Activated T-cell treated with anti-CD3 and anti-CD28 coated beads for 1 hour (primary cell): Measurements from ENCODE around the gene CNTNAP2.
"Not testable (repeated sequence)": the region's sequence is repeated elsewhere in the genome, so short reads cannot be mapped to it uniquely, and the experiment has no call there.

Source experiments
- DNase-seq: peaks from one replicate; pipeline ENCODE4 v3.0.0-alpha.2; 2020; ENCODE audit warnings: low read depth

The CNTNAP2 gene

GRCh38 chr7:148318102-148318811 is 2201.7 kb downstream of the CNTNAP2 start:
- no peak for DNase-seq

DNA sequence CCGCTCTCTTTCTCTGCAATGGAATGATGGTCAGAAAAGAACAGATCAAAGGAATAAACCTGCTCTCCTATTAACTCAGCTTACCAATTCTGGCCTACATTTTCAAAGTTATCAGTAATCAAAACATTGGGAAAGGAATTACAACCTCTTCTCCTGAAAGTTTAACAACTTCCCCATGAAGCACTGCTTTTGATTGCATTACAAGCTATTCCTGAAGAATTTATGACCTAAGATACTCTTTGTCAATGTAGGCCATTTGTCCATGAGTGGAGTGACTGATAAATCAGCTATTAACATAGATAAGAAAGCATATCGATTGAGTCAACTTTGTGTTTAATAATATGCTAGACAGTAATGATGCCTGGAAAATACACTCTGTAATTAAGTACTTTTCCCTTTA is 2202.2 kb downstream of the CNTNAP2 start:
- no peak for DNase-seq

DNA sequence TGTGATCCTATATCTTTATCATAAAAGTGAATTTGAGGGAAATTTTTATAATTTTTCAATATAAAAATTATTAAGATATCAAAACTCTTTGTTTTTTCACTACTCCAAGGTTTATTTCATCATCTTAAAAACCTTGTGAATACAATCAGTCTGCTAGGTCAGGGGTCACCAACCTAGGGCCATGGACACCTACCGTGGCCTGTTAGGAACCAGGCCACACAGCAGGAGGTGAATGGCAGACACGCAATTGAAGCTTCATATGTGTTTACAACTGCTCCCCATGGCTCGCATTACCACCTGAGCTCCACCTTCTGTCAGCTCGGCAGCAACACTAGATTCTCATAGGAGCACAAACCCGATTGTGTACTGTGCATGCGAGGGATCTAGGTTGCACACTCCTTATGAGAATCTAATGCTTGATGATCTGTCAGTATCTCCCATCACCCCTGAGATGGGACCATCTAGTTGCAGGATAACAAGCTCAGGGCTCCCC is 2202.8 kb downstream of the CNTNAP2 start:
- DNase-seq: no peak

- DNase-seq: no peak
Observed at GRCh38 chr7:148325208-148325607, 2208.6 kb downstream of the CNTNAP2 start.

GRCh38 chr7:148327379-148327778 is 2210.8 kb downstream of the CNTNAP2 start:
- no peak for DNase-seq

DNA sequence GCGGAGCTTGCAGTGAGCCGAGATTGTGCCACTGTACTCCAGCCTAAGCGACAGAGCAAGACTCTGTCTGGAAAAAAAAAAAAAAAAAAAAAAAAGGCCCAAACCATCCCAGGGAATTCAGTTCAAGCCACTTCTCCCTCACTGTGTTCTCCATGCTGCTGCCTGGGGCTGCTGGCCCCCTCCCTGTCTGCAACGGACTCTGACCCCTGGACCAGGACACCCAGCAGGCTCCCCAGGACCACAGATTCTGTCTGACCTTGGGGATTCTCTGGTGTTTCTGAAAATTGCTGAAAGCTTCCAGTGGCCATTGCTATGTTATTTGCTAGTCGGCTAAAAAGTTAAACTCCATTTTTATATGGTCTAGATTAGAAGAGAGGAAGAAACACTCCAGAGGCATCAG is 2212.3 kb downstream of the CNTNAP2 start:
- no peak for DNase-seq

DNA sequence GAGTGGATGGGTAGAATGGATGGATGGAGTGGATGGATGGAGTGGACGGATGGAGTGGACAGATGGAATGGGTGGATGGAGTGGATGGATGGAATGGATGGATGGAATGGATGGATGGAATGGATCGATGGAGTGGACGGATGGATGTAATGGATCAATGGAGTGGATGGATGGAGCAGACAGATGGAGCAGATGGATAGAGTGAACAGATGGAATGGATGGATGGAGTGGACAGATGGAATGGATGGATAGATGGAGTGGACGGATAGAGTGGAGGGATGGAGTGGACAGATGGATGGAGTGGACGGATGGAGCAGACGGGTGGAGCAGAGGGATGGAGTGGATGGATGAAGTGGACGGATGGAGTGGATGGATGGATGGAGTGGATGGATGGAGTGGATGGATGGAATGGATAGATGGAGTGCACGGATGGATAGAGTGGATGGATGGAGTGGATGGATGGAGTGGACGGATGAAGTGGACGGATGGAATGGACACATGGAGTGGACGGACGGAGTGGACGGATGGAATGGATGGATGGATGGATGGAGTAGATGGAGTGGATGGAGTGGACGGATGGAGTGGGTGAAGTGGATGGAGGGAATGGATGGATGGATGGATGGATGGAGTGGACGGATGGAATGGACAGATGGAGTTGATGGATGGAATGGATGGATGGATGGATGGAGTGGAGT is 2213.7 kb downstream of the CNTNAP2 start:
- no peak for DNase-seq

DNA sequence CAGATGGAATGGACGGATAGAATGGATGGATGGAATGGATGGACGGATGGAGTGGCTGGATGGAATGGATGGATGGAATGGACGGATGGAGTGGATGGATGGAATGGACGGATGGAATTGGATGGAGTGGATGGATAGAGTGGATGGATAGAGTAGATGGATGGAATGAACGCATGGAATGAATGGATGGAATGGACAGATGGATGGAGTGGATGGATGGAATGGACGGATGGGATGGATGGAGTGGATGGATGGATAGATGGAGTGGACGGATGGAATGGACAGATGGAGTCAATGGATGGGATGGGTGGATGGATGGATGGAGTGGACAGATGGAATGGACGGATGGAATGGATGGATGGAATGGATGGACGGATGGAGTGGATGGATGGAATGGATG is 2214.2 kb downstream of the CNTNAP2 start:
- DNase-seq: no peak

- not testable (repeated sequence) for DNase-seq
Observed at GRCh38 chr7:148331456-148331855, 2214.9 kb downstream of the CNTNAP2 start.

DNA sequence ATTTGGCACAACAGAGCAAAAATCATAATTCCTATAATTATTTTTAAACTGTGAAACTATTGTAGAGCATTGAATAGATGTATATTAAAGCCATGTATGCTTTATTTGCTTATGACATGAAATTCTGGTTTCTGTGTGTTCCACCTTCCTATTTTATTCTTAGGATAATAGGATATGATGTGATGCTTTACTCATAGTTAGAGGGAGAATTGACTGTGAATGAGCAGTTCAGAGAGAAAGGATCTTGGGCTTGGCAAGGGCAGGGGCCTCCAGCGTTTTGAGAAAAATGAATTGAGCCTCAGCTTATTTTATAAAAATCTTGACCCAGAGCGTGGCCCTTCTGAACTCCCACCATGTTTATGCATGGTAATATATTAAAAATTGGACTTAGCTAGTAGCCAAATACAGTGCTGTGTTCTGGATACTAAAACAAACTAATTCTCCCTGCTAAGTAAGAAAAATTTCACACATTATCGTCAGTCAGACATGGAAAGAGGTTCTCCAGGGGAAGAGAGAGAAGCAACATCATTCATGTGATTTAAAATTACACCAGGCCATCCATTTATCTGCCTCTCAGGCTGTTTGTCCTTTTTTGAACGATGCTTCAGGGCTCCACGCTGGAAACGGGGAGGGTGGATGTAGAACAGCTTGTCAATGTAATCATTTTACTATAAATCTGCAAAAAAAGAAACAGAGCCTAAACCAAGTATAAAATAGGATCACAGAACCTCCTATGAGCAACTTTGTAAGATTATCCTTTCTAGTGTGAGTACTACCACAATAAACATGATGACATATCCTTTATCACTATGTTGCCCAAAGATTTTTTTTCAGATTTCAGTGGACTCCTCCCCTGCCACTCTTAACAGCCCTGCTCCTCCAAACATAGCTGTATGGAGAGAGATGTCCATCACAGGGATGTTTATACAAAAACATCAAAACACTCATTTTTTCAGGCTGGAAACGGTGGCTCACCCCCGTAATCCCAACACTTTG is 2215.9 kb downstream of the CNTNAP2 start:
- no peak for DNase-seq

DNA sequence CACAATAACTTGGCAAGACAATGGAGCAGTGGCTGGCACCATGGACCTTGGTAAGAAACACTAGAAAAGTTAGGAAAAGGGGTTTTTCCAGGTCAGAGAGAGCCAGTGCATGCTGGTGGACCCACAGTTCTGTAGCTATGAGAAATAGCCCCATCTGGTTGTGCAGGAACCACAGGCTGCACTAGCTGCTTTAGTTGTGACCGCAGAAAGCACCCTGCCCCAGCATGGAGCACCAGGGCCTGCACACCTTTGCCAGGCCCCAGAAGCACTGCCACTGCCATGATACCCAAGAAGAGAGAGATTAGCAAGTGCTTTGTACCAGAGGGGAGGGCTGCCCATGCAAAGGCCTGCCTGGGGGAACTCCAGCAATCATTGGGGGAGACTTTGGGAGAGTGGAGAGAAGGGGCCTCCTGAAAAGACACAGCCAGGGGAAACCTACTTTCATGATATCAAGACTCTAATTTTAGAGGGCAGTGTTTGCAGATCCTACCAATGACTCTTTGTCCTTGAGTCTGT is 2217.9 kb downstream of the CNTNAP2 start:
- DNase-seq: no peak

- DNase-seq: no peak
Observed at GRCh38 chr7:148334959-148335577, 2218.5 kb downstream of the CNTNAP2 start.

GRCh38 chr7:148335790-148336189 is 2219.2 kb downstream of the CNTNAP2 start:
- DNase-seq: no peak

DNA sequence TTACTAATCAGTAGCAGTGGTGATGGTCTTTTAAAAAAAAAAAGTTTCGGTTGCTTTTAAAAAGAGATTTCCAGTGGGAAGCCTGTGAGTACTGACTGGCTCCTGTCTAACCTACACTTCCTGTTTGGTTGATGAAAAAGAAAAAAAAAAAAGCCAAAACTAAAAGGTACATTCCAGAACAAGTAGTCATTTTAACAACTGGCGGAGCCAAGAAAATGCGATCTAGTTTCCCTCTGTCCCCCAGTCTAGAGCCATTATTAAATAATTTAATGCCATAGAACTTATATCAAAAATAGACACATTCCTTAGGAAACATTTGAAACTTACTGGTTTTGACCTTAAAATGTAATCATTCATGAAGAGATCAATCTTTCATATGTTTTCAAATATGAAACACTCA is 2219.8 kb downstream of the CNTNAP2 start:
- no peak for DNase-seq

DNA sequence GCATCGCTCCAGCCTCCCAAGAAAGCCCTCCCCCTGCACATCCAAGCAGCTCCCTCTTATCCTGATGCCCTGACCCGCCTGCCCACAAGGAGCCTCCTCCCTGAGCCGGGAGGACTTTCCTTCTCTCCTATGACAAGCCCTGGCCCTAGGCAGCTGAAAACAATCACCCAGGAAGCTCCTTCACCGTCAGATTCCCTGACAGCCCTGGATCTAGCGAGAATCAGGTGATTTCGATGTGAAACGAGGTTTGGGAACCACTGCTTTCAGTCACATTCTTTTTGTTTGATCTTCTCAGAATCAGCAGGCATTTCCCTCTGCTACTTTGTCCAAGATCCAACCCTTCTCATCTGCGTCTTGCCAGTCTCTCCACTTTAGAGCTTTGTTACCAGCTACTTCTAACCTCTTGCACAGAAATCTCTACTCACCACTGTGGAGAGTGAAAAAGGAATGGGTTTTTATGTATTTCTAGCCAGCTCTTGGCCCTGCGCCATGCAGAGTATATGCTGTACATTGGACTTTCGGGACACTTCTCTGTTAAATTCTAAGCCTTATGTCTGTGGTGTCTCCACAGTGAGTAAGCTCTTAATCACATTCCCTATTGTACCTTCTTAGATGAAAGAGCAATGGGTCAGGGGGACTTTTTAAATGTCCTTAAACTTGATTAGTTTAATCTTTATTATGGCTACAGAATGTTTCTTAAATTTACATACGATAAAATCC is 2220.8 kb downstream of the CNTNAP2 start:
- DNase-seq: no peak

DNA sequence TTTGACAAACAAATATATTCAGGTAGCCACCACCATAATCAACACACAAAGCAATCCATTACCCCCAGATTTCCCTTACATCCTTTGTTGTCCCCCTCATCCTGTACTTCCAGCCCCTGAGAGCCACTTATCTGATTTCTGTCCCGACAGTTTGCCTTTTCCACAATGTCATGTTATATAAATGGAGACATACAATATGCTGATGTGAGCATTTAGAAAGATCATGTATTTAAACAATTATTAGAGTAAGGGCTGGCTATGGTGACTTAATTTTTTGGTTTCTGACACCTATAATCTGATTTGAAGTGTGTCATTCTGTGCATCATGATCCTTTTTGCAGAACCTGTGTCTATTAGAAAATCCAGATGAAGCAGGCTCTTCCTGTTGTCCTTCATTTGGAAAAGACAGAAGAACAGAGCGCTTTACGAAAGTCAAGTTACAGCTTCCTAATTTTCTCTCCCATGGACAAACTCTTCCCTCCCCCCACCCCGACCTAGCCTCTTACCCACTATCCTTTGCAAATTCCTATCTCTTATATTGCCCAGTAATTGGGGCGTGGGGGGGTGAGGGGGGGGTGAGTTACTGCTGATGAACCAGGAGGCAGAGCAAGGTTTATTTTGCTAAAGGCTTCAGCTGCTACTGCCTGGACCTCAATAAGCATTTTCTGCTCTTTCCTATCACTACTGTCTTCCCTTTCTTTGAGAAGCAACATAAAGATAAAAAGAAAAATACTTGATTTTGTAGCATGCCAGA is 2221.6 kb downstream of the CNTNAP2 start:
- DNase-seq: no peak

GRCh38 chr7:148340438-148341280 is 2224.1 kb downstream of the CNTNAP2 start:
- DNase-seq: no peak

DNA sequence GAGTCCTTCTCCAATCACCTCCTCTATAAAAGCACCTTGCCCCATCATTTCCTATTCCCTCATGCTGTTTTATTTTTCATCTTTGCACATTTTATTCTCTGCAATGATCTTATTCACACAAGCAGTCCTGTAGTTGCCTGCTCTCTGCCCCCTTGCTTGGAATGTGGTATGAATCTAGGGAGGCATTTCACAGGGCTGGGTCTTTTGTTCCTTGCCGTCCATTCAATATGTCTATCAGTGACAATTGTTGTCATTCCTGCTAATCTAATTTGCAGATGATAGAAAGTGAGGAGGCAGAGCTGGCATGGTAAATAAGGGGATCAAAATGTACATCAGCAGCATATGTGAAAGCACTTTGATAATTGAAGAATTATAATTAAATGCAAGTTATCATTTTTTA is 2227.8 kb downstream of the CNTNAP2 start:
- no peak for DNase-seq

- DNase-seq: no peak
Observed at GRCh38 chr7:148347981-148348380, 2231.4 kb downstream of the CNTNAP2 start.
